ENCODE results near the gene TRIM2.

GRCh38 chr4:153156263-153156662, 48.0 kb upstream of the TRIM2 start:
- TF ChIP-seq, protein P1, sequence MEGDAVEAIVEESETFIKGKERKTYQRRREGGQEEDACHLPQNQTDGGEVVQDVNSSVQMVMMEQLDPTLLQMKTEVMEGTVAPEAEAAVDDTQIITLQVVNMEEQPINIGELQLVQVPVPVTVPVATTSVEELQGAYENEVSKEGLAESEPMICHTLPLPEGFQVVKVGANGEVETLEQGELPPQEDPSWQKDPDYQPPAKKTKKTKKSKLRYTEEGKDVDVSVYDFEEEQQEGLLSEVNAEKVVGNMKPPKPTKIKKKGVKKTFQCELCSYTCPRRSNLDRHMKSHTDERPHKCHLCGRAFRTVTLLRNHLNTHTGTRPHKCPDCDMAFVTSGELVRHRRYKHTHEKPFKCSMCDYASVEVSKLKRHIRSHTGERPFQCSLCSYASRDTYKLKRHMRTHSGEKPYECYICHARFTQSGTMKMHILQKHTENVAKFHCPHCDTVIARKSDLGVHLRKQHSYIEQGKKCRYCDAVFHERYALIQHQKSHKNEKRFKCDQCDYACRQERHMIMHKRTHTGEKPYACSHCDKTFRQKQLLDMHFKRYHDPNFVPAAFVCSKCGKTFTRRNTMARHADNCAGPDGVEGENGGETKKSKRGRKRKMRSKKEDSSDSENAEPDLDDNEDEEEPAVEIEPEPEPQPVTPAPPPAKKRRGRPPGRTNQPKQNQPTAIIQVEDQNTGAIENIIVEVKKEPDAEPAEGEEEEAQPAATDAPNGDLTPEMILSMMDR (IDR thresholded peaks at IDR 0.05) = no peak
- TF ChIP-seq POLR2A (IDR thresholded peaks at IDR 0.05) = no peak

Measured in uterus (tissue), 2 donors.